H1 (cell line): ENCODE data around the gene CCDC92B. TPM values are rescaled to one million over a fixed set of nuclear protein-coding genes. Genes with fewer than 3 reads are reported as not detected.

ENCODE experiments used
- ASH2L ChIP-seq: fragments of 200-600, 300-600 bp; sonication (generic); IDR thresholded peaks from one replicate; pipeline ENCODE4 v1.7.1; 2017; ENCODE audit warnings: low read length
- ATF2 ChIP-seq: IDR thresholded peaks from 2 replicates; pipeline ENCODE4 v1.6.1; 2012; ENCODE audit warnings: low read length, inconsistent platforms
- BCL11A ChIP-seq, 2 experiments: IDR thresholded peaks; one replicate each; pipeline ENCODE4 v1.6.1; 2011; ENCODE audit warnings: low read depth in 2 of 2, low read length in 2 of 2, mild to moderate bottlenecking in 2 of 2
- CEBPB ChIP-seq: IDR thresholded peaks from 2 replicates; pipeline ENCODE4 v1.6.1; 2012; ENCODE audit warnings: low read depth, low read length
- CREB1 ChIP-seq: IDR thresholded peaks from 2 replicates; pipeline ENCODE4 v1.6.1; 2012; ENCODE audit warnings: inconsistent platforms
- GTF2F1 ChIP-seq: IDR thresholded peaks from 2 replicates; pipeline ENCODE4 v1.6.1; 2012; ENCODE audit warnings: low read depth, low read length, improper control_type of control experiment, borderline replicate concordance
- HDAC6 ChIP-seq: IDR thresholded peaks from one replicate; pipeline ENCODE4 v1.7.1; 2012; ENCODE audit warnings: low read depth, mild to moderate bottlenecking, inconsistent platforms, low read length, moderate library complexity
- JUND ChIP-seq: IDR thresholded peaks from 2 replicates; pipeline ENCODE4 v1.6.1; 2011; ENCODE audit warnings: mild to moderate bottlenecking, improper control_type of control experiment, low read length
- KDM4A ChIP-seq: IDR thresholded peaks from one replicate; pipeline ENCODE4 v1.7.1; 2012; ENCODE audit warnings: low read depth, mild to moderate bottlenecking, moderate library complexity, low read length, inconsistent platforms; ENCODE audit not compliant: severe bottlenecking
- POLR2A ChIP-seq, 2 experiments: IDR thresholded peaks; 1 replicate in 1 of 2; 2 replicates in 1 of 2; pipeline ENCODE4 v1.6.1; 2011; ENCODE audit warnings: low read depth in 2 of 2, low read length in 2 of 2, mild to moderate bottlenecking in 2 of 2; ENCODE audit errors: control extremely low read depth in 1 of 2
- RBBP5 ChIP-seq: IDR thresholded peaks from 2 replicates; pipeline ENCODE4 v1.7.1; 2012; ENCODE audit warnings: low read depth, mild to moderate bottlenecking, inconsistent platforms, low read length, moderate library complexity, borderline replicate concordance
- SIRT6 ChIP-seq: IDR thresholded peaks from one replicate; pipeline ENCODE4 v1.7.1; 2012; ENCODE audit warnings: low read length, inconsistent platforms
- SP1 ChIP-seq: IDR thresholded peaks from 2 replicates; pipeline ENCODE4 v1.6.1; 2011; ENCODE audit warnings: low read depth, low read length
- SRF ChIP-seq: IDR thresholded peaks from 2 replicates; pipeline ENCODE4 v1.6.1; 2011; ENCODE audit warnings: mild to moderate bottlenecking, low read depth, low read length, moderate library complexity
- TAF1 ChIP-seq: IDR thresholded peaks from 2 replicates; pipeline ENCODE4 v1.6.1; 2011; ENCODE audit warnings: mild to moderate bottlenecking, low read depth, low read length
- TAF7 ChIP-seq: optimal IDR thresholded peaks from 2 replicates; pipeline ENCODE3; 2011; ENCODE audit warnings: low read depth, mild to moderate bottlenecking, inconsistent platforms, low read length, moderate library complexity, borderline replicate concordance
- polyA plus RNA-seq, 7 experiments: library from polyadenylated mRNA; depleted of rRNA in 3 of 7; stranded (reverse) in 5 of 7; unstranded in 2 of 7; fragments of >200 nt in 5 of 7; fragments of 200-250 nt in 2 of 7; gene quantifications; 1 replicate in 5 of 7; 2 replicates in 1 of 7; 4 replicates in 1 of 7; pipeline versions ENCODE4 v1.2.1 to v1.2.3, GENCODE V29; 2011 to 2013; ENCODE audit warnings: missing spikeins in 2 of 7, mixed read lengths in 2 of 7
- total RNA-seq: library from RNA; stranded (reverse); fragmentation: NEBNext Ultra II Directional; extraction: Animal tissue kit (Norgen Biotek cat#: 25700); gene quantifications from 2 replicates; pipeline ENCODE4 v1.2.1, GENCODE V29; 2021
- TF ChIP-seq, protein P1 (sequence below): IDR thresholded peaks from 2 replicates; pipeline ENCODE4 v1.6.1; 2011; ENCODE audit warnings: low read depth, mild to moderate bottlenecking, low read length; ENCODE audit not compliant: insufficient read depth
- TF ChIP-seq, protein P2 (sequence below), 3 experiments: IDR thresholded peaks; 1 replicate in 2 of 3; 2 replicates in 1 of 3; pipeline versions ENCODE4 v1.5.1 to v1.6.1; 2011; ENCODE audit warnings: low read length in 3 of 3, mild to moderate bottlenecking in 3 of 3, inconsistent platforms in 2 of 3, low read depth in 1 of 3, moderate library complexity in 1 of 3; ENCODE audit not compliant: insufficient read depth in 1 of 3; ENCODE audit errors: control extremely low read depth in 1 of 3

The CCDC92B gene
- total and polyA plus RNA-seq, 2 of the 8 experiments (the other 6 are each of a cell fraction or from before 2014, with no cell fraction given), result 5.5 to 12.1 TPM

GRCh38 chr17:2724784-2725164, 24.7 kb downstream of the CCDC92B start (continued):
- TF ChIP-seq SIRT6 (no peak), RBBP5 (peak; percentile 44; the same call in 1 of the 2 replicates), BCL11A (IDR thresholded peaks at IDR 0.05; ENCODE audit: low read depth in 2 of 2, low read length in 2 of 2) (no peak), TAF7 (no peak), GTF2F1 (no peak), CEBPB (no peak), CREB1 (no peak; the same call in 1 of the 2 replicates), SRF (no peak), SP1 (no peak), POLR2A (IDR thresholded peaks at IDR 0.05; ENCODE audit: control extremely low read depth in 1 of 2, low read depth in 2 of 2, low read length in 2 of 2) (no peak), ATF2 (no peak), TAF1 (0 out of 2 replicates have a peak, but pooled peaks have one; percentile 39), KDM4A (no peak), HDAC6 (no peak), ASH2L (no peak), JUND (no peak)
- TF ChIP-seq, protein P1, sequence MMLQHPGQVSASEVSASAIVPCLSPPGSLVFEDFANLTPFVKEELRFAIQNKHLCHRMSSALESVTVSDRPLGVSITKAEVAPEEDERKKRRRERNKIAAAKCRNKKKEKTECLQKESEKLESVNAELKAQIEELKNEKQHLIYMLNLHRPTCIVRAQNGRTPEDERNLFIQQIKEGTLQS, result no peak
- TF ChIP-seq, protein P2, sequence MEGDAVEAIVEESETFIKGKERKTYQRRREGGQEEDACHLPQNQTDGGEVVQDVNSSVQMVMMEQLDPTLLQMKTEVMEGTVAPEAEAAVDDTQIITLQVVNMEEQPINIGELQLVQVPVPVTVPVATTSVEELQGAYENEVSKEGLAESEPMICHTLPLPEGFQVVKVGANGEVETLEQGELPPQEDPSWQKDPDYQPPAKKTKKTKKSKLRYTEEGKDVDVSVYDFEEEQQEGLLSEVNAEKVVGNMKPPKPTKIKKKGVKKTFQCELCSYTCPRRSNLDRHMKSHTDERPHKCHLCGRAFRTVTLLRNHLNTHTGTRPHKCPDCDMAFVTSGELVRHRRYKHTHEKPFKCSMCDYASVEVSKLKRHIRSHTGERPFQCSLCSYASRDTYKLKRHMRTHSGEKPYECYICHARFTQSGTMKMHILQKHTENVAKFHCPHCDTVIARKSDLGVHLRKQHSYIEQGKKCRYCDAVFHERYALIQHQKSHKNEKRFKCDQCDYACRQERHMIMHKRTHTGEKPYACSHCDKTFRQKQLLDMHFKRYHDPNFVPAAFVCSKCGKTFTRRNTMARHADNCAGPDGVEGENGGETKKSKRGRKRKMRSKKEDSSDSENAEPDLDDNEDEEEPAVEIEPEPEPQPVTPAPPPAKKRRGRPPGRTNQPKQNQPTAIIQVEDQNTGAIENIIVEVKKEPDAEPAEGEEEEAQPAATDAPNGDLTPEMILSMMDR (IDR thresholded peaks at IDR 0.05; ENCODE audit: control extremely low read depth in 1 of 3, insufficient read depth in 1 of 3, low read depth in 1 of 3, low read length in 3 of 3), result peak; percentile 15 to 49 (median 36); a peak in 3 of 4 replicates
